HG03095 (cell line): Measurements from ENCODE around the gene KRTAP5-8.
"Not testable (repeated sequence)": the region's sequence is repeated elsewhere in the genome, so short reads cannot be mapped to it uniquely, and the experiment has no call there.

Experiments used
- ATAC-seq: cut with Tn5 transposase; IDR thresholded peaks from one replicate; pipeline ENCODE4 v1.9.1; 2021; ENCODE audit warnings: moderate library complexity; ENCODE audit not compliant: unreplicated experiment

The KRTAP5-8 gene

GRCh38 chr11:71571101-71571850, 33.5 kb downstream of the KRTAP5-8 start:
- ATAC-seq = not testable (repeated sequence)

GRCh38 chr11:71572811-71573210, 35.0 kb downstream of the KRTAP5-8 start:
- no peak for ATAC-seq

- no peak for ATAC-seq
These were observed 36.6 kb downstream of the KRTAP5-8 start for GRCh38 chr11:71574418-71574817.

GRCh38 chr11:71575723-71576424, 38.0 kb downstream of the KRTAP5-8 start:
- ATAC-seq = no peak

GRCh38 chr11:71576688-71577465, 39.1 kb downstream of the KRTAP5-8 start:
- ATAC-seq = not testable (repeated sequence)

GRCh38 chr11:71577469-71578004, 39.7 kb downstream of the KRTAP5-8 start:
- ATAC-seq = no peak

- not testable (repeated sequence) for ATAC-seq
These were observed 41.7 kb downstream of the KRTAP5-8 start for GRCh38 chr11:71579513-71579912.

GRCh38 chr11:71580057-71581003, 42.5 kb downstream of the KRTAP5-8 start:
- ATAC-seq = no peak

- no peak for ATAC-seq
These were observed 44.0 kb downstream of the KRTAP5-8 start for GRCh38 chr11:71581826-71582225.

- ATAC-seq = no peak
These were observed 44.6 kb downstream of the KRTAP5-8 start, which contains the start of gene KRTAP5-11 for GRCh38 chr11:71582309-71582895. Gene KRTAP5-11 (minus strand): TSS chr11:71582875. CDS start chr11:71582837, 38 bp downstream.

GRCh38 chr11:71582969-71583368, 45.1 kb downstream of the KRTAP5-8 start:
- not testable (repeated sequence) for ATAC-seq

- not testable (repeated sequence) for ATAC-seq
These were observed 47.8 kb downstream of the KRTAP5-8 start for GRCh38 chr11:71585673-71586072.

GRCh38 chr11:71588314-71588713, 50.5 kb downstream of the KRTAP5-8 start:
- not testable (repeated sequence) for ATAC-seq
